ENCODE measurements around the gene KAT2A.
"Not testable (repeated sequence)": the region's sequence is repeated elsewhere in the genome, so short reads cannot be mapped to it uniquely, and the experiment has no call there.

Gene KAT2A

DNA sequence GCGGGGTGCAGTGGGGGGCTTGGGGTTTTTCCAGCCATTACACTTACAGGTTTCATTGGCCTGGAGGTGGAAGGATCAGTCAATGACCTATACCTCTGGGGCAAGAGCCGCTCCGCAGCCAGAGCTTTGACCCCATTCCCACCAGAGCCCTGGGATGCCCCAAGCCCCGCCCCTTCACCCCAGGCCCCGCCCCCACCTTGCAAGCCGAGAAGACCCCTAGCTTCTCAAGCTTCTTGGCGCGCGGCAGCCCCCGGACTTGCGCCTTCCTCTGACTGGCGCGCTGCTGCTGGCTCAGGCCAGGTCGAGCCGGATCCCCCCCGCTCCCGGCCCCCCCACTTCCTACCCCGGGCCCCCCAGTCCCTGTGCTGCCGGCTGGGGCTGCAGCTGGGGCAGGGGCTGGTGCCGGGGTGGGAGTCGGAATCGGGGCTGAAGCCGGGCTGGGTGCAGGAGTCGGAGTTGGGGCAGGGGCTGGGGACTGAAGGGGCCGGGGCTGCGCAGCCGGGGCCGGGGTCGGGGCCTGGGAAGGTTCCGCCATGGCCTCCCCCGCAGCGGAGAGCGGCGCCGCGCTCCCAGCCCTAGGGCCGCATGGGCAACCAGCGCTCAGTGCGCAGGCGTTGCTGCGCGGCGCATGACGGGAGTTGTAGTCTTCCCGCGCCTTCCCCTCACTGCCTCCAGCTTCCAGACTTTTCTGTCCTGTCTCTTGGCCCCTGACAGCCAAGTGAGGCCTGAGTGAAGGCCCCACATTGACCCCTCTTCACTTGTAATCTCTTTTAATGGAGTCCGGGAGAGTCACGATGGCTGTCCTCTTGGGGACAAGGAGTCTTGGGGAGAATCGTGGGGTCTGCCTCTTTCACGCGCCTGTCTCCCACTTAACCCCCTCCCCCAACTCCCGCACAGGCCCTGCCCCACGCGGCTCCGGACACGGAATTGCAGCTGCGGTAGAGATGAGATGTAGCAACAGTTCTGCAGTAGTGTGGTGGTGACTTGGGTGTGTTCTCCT is at the start of gene KAT2A:
Gene KAT2A (minus strand): TSS at position 598 of the 1,000 bp plus-strand sequence. CDS start 63 bp downstream, at position 535.
- peak; percentile 73 for DNase-seq

DNA sequence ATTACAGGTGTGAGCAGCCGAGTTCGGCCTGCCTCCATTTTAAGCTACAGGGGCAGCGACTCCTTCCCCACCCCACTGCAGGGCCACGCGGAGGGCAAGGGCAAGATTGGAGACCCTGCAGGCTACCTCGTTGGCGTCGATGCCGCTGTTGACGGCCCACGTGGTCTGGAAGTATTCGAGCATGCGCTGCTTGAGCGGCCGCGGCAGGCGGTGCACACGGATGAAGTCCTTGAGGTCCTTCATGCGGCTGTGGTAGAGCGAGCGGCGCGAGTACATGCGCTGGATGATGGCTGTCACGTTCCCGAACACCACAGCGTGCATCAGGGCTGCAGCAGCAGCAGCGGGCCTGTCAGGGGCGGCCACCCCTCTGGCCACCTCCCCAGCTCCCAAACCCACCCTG is 48.2 kb upstream of the KAT2A start:
- DNase-seq: no peak

DNA sequence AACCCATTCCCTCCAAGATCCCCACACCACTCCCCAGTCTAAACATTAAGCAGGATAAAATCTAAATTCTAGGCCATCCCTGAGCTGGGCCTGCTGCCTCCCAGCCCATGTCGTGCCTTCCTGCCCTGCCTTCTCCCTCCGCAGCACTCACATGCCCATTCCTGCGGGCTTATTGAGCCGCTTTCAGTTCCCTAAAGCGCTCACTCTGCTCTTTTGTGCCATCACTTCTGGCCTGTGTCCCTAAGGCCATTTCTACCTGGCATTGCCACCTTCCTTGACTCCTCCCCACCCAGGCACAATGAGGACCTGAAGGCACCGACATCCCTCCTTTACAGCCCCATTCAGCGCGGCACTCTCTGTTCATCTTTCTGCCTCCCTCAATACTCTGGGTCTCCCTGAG is 46.6 kb upstream of the KAT2A start:
- DNase-seq: no peak

DNA sequence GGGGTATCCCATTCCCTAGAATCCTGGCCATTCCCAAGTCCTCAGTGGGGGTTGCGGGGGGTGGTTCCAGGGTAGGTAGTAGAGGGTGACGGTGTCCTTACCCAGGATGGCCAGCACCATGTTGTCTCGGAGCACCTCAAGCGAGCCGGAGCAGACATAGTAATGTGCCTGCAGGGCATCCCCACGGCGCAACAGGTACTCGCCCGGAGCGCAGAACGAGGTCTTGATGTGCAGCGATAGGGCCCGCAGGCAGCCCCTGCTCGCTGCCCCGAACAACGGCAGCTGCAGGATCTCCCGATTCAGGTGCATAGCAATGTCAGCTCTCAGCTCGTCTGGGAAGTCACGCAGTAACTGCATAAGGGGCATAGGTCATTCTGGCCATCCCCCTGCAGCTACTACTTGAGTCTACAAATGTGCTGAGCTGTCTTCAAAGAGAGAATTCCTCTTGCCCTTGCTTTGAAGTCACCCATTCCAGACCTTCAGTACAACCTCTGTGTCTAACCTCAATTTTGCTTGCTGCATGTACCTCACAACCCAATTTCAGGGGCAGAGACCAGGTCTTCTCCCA is 45.1 kb upstream of the KAT2A start:
- DNase-seq: no peak

DNA sequence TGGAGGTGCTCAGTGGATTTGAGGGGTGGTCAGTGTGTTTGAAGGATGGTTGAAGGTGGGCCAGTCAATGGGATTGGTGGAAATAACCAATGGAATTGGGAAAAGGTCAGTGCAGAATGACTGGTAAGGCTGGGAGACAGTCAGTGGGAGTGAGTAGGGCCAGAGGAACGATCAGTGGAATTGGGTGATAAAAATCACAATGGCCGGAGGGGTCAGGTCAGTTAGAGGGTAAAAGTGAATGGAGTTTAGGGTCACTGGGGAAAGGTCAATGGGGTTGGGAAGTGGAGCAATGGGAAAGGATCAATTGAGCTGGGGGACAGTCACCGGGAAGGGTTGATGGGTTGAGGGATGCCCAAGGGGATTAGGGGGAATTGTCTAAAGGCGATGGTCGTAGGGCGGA is 44.6 kb upstream of the KAT2A start:
- no peak for DNase-seq

DNA sequence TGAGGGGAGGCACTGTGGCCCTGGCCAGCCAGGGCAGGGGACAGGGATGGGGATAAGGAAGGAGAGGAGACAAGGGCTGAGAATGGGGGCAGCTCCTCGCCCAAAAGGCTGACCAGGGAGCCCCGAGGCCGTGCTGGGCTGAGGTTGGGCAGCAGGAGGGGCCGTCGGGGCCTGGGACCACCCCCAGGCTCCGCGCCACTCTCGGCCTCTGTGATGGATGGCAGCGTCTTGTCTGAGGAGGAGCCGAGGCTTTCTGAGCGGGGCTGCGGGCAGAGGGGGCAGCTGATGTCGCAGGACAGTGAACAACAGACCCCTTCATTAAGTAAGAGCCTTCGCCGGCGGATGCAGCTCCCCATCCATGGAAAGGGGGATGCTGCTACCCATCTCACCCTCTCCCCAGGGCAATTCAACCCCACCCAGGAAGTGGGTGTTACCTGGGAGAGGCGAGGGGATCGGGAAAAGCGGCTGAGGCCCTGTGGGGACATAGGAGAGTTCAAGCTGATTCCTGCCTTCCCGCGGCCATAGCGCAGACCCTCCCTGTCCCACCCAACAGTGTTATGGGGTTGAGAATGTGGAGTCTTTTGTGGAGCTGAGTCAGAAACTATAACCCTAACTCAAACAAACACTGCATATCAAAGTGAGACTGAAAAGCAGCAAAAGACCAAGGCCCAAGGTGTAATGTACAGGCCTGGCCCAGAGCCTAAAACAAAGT is 42.7 kb upstream of the KAT2A start:
- no peak for DNase-seq

DNA sequence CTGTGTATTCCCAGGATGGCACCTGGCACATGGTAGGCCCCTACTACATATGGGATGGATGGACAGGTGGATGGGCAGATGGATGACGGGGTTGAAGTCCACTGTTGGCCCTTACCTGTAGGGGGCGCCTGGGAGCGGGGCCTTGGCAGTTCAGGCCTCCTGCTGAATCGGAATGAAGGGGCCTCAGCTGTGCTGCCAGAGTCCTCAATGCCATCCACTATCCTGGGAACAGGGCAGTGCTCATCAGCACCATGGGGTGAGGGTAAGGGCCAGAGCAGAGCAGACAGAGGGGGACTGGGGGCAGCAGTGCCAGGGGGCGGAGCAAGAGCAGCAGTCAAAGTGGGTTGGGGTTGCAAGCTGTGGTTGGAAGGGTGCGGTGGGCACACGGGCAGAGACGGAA is 41.9 kb upstream of the KAT2A start:
- peak; percentile 16 for DNase-seq

DNA sequence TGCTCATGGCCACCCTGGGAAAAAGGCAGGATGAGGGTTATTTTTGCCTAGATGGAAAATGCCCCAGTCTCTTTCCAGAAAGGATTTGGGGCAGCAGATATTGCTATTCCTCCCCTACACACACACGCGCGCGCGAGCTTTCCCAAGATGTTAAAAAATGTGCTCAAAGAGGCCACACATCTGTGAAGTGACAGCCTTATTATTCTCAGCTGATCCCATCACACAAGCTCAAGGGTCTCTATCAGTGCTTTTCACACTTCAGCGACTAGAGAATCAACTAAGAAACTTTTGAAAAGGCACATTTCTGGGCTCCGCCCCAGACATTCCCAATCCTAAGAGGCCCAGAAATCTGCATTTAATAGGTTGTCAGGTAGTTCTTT is 39.4 kb upstream of the KAT2A start:
- no peak for DNase-seq

DNA sequence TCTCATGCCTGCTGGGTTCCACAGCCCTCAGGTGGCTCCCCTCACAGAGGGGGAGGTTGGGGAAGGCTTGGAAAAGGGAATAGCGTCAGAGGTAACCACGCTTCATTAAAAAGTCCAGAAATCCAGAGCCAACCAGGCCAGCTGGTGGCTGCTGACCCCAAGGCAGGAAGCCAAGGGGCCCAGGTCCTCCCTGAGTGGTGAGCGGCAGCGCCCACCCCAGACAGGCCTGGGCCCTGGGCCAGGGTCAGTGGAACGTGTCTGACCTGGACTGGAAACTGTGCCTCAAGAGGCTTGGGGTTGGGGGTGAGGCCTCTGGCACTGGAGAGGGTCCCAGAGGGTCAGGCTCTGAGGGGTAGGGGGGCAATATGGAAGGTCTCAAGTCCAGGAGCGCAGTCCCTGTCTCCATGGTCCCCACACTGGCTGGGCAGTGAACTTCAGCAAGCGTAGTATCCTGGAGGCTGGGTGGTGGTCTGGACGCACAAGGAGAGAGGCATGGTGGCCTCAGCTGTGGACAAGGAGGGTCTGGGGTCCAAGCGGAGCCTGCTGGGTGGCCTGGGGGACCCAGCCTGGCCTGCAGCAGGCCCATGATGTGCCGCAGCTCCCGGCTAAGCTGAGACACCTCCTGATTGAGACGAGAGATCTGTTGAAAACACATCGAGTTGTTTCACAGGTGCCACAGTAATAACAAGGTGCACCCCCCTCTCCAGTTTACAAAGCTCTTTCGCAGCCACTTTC is 38.8 kb upstream of the KAT2A start:
- no peak for DNase-seq

DNA sequence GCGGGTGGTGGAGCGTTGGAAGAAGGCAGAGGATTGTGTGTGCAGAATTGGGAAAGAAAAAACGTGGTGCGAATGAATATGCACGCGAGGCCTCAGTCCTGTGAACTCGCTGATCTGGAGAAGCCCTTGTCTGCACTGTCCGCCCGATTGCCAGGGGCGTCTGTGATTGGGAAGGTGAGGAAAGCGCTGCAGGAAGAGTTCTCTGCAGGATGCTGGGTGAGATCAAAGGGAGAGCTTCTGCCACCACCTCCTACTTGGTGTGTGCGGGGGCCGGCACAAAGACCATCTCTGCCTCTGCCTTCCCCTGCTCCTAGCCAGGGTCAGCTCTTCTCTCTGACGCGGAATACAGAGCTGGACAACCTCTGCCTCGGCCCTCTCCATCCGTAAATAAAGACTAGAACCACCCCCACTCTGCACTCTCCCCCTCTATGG is 34.5 kb upstream of the KAT2A start:
- DNase-seq: peak; percentile 38

DNA sequence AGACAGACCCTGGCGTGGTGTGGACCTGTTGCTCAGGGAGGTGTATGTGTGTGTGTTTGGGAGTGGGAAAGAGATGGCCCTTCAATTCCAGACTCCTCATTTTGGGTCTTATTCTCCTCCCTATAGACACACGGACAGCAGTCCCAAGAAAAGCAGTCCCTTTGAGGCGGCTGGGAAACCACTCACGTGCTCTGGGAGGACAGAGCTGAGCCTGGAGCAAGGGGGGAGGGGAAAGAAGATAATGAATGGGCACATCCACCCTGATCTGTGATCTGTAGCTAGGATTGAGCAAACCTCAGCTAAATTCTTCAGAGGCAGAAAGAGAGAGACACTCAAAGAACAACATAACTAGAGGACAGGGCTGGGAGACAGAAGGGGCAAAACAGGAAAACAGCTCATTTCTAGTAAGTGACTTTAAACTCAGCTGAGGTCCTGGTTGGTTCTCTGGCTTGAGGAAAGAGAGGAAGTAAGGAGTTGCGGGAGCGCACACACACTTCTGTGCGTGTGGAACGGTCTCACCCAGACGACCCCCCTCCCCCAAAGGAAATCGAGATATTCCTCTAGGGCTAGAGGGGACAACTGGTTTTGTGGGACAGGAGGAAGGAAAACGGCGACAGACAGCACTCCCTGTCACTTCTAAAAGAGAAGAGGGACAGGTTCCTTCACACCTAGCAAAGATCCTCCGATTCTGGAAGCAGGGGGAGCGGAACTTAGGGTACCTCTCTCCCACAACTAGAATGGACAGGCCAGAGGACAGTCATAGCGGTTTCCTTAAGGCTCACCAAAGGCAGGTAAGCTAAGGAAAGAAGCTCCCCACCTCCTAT is 33.0 kb upstream of the KAT2A start:
- DNase-seq: peak; percentile 3

DNA sequence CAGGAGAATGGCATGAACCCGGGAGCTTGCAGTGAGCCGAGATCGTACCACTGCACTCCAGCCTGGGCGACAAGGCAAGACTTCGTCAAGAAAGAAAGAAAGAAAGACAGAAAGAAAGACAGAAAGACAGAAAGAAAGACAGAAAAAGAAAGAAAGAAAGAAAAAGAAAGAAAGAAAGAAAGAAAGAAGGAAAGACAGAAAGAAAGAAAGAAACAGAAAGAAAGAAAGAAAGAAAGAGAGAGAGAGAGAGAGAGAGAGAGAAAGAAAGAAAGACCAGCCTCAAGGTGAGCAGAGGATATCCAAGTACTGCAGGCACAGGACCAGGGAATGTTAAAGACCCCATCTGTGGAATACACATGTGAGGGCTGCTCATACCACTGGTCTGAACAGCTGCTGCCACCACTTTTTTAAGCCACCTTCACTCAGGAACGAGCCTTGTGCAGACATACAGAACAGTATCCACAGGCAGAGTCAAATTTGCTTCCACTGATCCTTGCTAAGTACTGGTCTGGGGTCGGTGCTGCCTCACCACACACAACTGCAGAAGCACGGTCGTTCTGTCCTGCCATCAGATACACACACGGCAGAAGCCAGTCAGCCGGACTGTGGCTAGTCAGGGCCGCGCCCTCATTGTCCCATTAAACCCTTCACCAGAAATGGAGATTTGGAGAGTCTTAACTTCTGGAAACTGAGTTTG is 25.9 kb upstream of the KAT2A start:
- DNase-seq: no peak

DNA sequence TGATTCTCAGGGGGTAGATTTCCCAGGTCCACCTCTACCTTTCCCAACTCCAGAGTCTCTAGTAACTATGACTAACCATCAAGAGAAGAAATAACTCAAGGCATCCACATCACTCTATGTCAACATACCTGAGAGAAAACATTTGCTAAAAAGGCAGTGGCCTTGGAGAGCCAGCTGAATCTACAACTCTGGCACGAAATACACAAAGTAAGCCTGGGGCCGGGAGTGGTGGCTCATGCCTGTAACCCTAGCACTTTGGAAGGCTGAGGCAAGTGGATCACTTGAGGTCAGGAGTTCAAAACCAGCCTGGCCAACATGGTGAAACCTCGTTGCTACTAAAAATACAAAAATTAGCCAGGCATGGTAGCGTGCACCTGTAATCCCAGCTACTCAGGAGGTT is 22.0 kb upstream of the KAT2A start:
- not testable (repeated sequence) for DNase-seq

DNA sequence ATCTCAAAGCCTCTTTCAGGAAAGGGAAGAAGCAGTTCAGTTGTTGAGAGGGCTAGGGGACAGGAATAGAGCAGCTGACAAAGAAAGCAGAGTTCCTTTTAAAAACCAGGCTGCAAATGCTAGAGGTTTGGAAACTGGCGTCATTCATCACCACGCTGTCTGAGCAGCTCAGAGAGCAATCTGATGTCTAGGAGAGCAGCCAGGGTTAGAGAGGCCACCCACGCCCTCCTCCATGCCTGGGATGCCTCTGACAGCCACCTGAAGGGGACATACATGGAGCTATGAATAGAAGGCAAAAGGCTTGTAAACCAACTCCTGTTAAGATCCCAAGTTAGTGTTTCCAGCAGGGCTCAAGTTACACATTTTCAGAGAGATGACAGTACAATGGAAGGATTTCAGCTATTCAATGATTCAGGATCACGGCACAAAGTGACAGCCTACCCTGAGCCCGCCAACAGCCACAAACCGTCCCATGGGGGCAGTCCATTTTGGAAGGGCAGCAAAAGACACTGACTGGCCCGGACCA is 21.3 kb upstream of the KAT2A start:
- DNase-seq: no peak

DNA sequence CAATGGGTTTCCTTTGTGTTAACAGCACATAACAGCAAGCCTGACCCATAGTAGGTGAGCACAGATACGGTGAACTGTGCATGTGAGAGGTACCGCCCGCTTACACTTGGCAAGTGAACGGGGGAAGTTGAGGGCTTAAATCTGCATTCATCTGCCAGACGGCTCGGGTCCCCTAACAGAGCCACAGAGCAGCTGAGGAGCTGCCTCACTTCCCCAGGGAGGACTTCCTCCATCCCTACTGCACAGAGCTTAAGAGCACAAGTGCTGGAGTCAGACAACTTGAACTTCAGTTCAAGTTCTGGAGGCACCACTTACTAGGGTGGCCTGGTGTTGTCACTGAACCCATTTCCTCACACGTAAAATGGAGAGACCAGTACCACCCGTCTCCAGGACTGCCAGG is 20.2 kb upstream of the KAT2A start:
- no peak for DNase-seq

DNA sequence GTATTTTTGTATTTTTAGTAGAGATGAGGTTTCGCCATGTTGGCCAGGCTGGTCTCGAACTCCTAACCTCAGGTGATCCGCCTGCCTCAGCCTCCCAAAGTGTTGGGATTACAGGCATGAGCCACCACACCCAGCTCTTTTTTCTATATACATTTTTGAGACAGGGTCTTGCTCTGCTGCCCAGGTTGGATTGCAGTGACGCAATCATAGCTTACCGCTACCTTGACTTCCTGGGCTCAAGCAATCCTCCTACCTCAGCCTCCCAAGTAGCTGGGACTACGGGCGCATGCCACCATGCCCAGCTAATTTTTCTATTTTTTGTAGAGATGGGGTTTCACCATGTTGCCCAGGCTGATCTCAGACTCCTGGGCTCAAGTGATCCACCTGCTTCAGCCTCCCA is 19.5 kb upstream of the KAT2A start:
- not testable (repeated sequence) for DNase-seq

DNA sequence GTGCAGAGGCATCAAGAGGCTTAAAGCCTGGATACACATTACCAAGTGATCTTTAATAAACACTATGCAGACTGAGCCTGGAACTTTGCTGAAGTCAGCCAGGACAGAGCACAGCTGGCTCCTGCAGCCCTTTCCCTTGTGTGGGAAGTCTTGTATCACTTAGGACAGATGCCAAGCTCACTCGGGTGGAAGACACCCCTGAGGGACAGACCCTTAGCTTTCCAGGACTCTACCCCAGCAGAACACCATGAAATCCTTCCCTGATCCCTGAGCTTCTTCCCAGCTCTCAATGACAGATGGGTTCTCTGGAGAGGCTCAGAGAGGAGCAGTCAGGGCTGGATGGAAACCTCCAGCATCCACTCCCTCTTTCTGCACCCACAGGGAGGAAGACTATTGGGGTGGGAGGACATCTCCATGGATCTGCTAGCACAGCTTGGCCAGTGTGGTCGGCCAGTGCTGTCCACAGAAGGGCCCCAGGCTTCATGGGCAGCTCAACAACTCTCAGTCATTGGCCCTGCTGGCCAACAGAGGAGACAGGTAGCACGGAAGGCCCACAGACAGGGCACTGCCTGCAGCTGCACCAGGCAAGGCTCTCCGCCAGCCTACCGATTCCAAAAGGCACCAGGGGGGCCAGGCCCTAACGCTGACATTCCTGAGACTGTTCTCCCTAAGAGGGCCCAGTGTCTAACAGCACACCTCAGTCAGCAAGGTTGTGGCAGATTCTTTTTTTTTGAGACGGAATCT is 17.8 kb upstream of the KAT2A start:
- DNase-seq: no peak

DNA sequence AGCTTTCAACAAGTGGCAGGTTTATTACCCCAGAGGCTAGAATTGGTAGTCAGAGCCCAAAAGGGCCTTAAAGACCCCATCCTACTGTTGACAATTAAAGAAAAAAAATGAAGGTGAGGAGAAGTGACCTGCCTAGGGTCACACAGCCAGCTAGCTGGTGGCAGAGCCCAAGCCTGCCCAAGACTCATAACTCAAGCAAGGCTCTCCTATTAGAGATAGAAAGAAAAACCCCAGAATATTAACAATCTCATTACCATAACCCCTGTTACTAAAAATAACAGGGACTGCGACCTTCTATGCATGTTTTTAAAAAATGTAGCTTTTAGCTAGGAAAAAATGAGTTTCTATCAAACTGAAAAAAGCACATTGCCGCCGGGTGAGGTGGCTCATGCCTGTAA is 15.5 kb upstream of the KAT2A start:
- DNase-seq: no peak

DNA sequence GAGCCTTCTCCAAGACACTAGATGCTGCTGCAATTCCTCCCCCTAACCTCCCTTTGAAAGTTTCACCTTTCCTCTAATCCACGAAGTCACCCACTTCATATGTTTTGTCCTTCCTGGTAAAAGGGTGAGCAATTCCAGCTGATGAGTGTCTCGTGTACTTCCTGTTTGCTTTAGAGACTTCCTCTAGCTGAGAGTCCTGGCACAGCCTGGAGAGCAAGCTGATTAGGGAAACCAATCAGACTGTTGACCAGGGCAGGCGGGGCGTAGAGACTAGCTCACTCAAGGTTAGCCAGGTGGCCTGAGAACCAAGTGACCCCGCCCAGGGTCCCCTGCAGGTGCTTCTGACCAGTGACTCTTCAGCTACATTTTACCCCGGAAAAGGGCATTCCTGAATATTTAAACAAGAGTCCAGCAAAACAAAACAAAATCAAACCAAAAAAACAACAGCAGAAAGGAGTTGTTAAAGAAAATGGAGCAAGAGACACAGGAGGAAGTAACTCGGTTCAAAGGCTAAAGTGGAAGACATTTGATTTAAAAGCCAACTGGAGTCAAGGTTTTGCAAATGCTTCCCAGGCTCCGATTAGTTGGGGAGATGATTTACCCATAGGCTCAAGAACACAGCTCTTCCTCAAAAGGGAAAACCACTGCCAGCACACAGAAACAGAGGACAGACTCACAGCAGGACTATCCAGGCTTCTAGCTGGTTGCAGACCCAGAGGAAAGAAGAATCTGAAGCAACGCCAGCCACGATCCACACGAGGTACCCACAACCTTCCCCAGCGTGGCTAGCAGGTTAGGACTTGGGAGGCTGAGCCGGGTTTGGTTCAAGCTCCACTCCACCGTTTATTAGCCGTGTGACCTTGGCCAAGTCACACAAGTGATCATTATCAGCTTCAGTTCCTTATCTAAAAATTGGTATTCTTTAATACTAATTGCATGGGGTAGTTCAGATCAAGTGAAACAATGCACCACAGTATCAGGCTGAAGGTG is 14.8 kb upstream of the KAT2A start:
- peak; percentile 85 for DNase-seq
